GM23338 (cell line): Measurements from ENCODE around the gene XRCC5. TPM values are rescaled to one million over a fixed set of nuclear protein-coding genes. Genes with fewer than 3 reads are reported as not detected.

Source experiments
- ATAC-seq: fragments of 200-7000 bp; cut with Tn5 transposase; 3 replicates; pipeline ENCODE4 v1.9.1; 2020
- DNase-seq: peaks from one replicate; pipeline ENCODE4 v3.0.0-alpha.2; 2015; ENCODE audit warnings: low spot score
- H2AFZ ChIP-seq: fragments of 200-600 bp; sonication (generic); 2 replicates; pipeline ENCODE4 v1.8.0; 2016; ENCODE audit warnings: antibody characterized with exemption, mild to moderate bottlenecking, moderate library complexity
- H3F3A ChIP-seq: fragments of 200-600 bp; sonication (generic); replicated peaks from 2 replicates; pipeline ENCODE4 v1.8.0; 2017; ENCODE audit warnings: antibody characterized with exemption, mixed run types, low read depth
- H3K27ac ChIP-seq: fragments of 200-600 bp; sonication (generic); 2 replicates; pipeline ENCODE4 v1.6.1; 2016; ENCODE audit warnings: low read depth
- H3K27me3 ChIP-seq: fragments of 200-600 bp; sonication (generic); 2 replicates; pipeline ENCODE4 v1.8.0; 2016; ENCODE audit warnings: mild to moderate bottlenecking, mixed run types, moderate library complexity; ENCODE audit not compliant: insufficient read depth
- H3K36me3 ChIP-seq: fragments of 200-600 bp; sonication (generic); 2 replicates; pipeline ENCODE4 v1.8.0; 2016; ENCODE audit warnings: mild to moderate bottlenecking; ENCODE audit not compliant: insufficient read depth
- H3K4me1 ChIP-seq: fragments of 200-600 bp; sonication (generic); 2 replicates; pipeline ENCODE4 v1.8.0; 2016; ENCODE audit warnings: mild to moderate bottlenecking, moderate library complexity; ENCODE audit not compliant: insufficient read depth
- H3K4me2 ChIP-seq: fragments of 200-600 bp; sonication (generic); 2 replicates; pipeline ENCODE4 v1.7.1; 2017; ENCODE audit warnings: mixed run types
- H3K4me3 ChIP-seq: fragments of 200-600 bp; sonication (generic); 2 replicates; pipeline ENCODE4 v1.6.1; 2016; ENCODE audit warnings: mixed run types
- H3K79me2 ChIP-seq: fragments of 200-600 bp; sonication (generic); replicated peaks from 2 replicates; pipeline ENCODE4 v1.8.0; 2017; ENCODE audit warnings: mild to moderate bottlenecking; ENCODE audit not compliant: insufficient read depth
- H3K9me2 ChIP-seq: fragments of 200-600 bp; sonication (generic); 2 replicates; pipeline ENCODE4 v1.8.0; 2017; ENCODE audit not compliant: insufficient read depth
- H4K20me1 ChIP-seq: fragments of 200-600 bp; sonication (generic); replicated peaks from 2 replicates; pipeline ENCODE4 v1.8.0; 2017; ENCODE audit warnings: mild to moderate bottlenecking; ENCODE audit not compliant: insufficient read depth
- H3K27ac Mint-ChIP-seq: 2 replicates; pipeline ENCODE4 v1.8.0; 2020; ENCODE audit warnings: inconsistent platforms, mild to moderate bottlenecking, moderate library complexity, mixed read lengths
- H3K27me3 Mint-ChIP-seq: 3 replicates; pipeline ENCODE4 v1.8.0; 2022; ENCODE audit warnings: low read depth, mild to moderate bottlenecking, moderate library complexity, mixed read lengths, inconsistent platforms; ENCODE audit not compliant: insufficient read depth, poor library complexity
- H3K36me3 Mint-ChIP-seq: 3 replicates; pipeline ENCODE4 v1.8.0; 2021; ENCODE audit warnings: low read depth, mild to moderate bottlenecking, inconsistent platforms, moderate library complexity, mixed read lengths
- H3K4me1 Mint-ChIP-seq: 3 replicates; pipeline ENCODE4 v1.8.0; 2020; ENCODE audit warnings: mild to moderate bottlenecking, inconsistent platforms, mixed read lengths
- H3K4me3 Mint-ChIP-seq: 3 replicates; pipeline ENCODE4 v1.8.0; 2021; ENCODE audit warnings: moderate library complexity, mild to moderate bottlenecking, inconsistent platforms, mixed read lengths
- H3K9me3 Mint-ChIP-seq: 3 replicates; pipeline ENCODE4 v1.8.0; 2020; ENCODE audit warnings: moderate library complexity, mild to moderate bottlenecking, inconsistent platforms, mixed read lengths
- CREB1 ChIP-seq: fragments of 250-450 bp; sonication (Bioruptor Pico); IDR thresholded peaks from 2 replicates; pipeline ENCODE4 v1.5.0; 2020; ENCODE audit warnings: low read depth, mild to moderate bottlenecking, moderate library complexity
- ETS1 ChIP-seq: IDR thresholded peaks from 2 replicates; pipeline ENCODE4 v1.6.1; 2016; ENCODE audit warnings: antibody characterized with exemption
- EZH2 ChIP-seq: fragments of 200-600 bp; sonication (generic); IDR thresholded peaks from one replicate; pipeline ENCODE4 v1.8.0; 2017; ENCODE audit warnings: antibody characterized with exemption, mild to moderate bottlenecking, low read depth; ENCODE audit not compliant: unreplicated experiment
- EZH2phosphoT487 ChIP-seq: fragments of 200-600 bp; sonication (generic); IDR thresholded peaks from one replicate; pipeline ENCODE4 v1.8.1; 2018; ENCODE audit warnings: antibody characterized with exemption; ENCODE audit not compliant: unreplicated experiment
- JUNB ChIP-seq: IDR thresholded peaks from one replicate; pipeline ENCODE4 v1.6.1; 2016; ENCODE audit warnings: antibody characterized with exemption; ENCODE audit not compliant: unreplicated experiment
- NANOG ChIP-seq: IDR thresholded peaks from 2 replicates; pipeline ENCODE4 v1.6.1; 2016; ENCODE audit warnings: antibody characterized with exemption, borderline replicate concordance
- POLR2AphosphoS5 ChIP-seq: IDR thresholded peaks from 2 replicates; pipeline ENCODE4 v1.6.1; 2016; ENCODE audit warnings: antibody characterized with exemption, low read depth
- REST ChIP-seq: IDR thresholded peaks from one replicate; pipeline ENCODE4 v1.6.1; 2018; ENCODE audit warnings: antibody characterized with exemption; ENCODE audit not compliant: unreplicated experiment
- STAT1 ChIP-seq: IDR thresholded peaks from one replicate; pipeline ENCODE4 v1.6.1; 2016; ENCODE audit warnings: antibody characterized with exemption; ENCODE audit not compliant: unreplicated experiment
- ZNF114 ChIP-seq: fragments of 250-450 bp; sonication (Bioruptor Pico); IDR thresholded peaks from 2 replicates; pipeline ENCODE4 v1.5.0; 2020; ENCODE audit warnings: mild to moderate bottlenecking, moderate library complexity
- ZNF331 ChIP-seq: fragments of 250-450 bp; sonication (Bioruptor Pico); IDR thresholded peaks from 2 replicates; pipeline ENCODE4 v1.5.0; 2020; ENCODE audit warnings: low read depth, mild to moderate bottlenecking, moderate library complexity
- ZNF462 ChIP-seq: fragments of 250-450 bp; sonication (Bioruptor Pico); IDR thresholded peaks from 2 replicates; pipeline ENCODE4 v1.5.0; 2020; ENCODE audit warnings: mild to moderate bottlenecking, moderate library complexity
- polyA plus RNA-seq: library from polyadenylated mRNA; unstranded; fragments of >200 nt; fragmentation: Nextera tagmentation; extraction: Ambion mirVana; gene quantifications from 2 replicates; pipeline ENCODE4 v1.2.1, GENCODE V29; 2016
- total RNA-seq: library from RNA; depleted of rRNA; stranded (reverse); fragments of >200 nt; shearing (Covaris generic); gene quantifications from 2 replicates; pipeline ENCODE4 v1.2.3, GENCODE V29; 2014
- TF ChIP-seq, protein P1 (sequence below), 2 experiments: fragments of 200-600 bp in 1 of 2; sonication (generic) in 1 of 2; conservative IDR thresholded peaks; 2 replicates each; pipeline versions ENCODE4 v1.5.1 to v1.6.1; 2016 to 2017; ENCODE audit warnings: antibody characterized with exemption in 2 of 2, low read depth in 2 of 2, mild to moderate bottlenecking in 2 of 2, moderate library complexity in 1 of 2

The XRCC5 gene
- total and polyA plus RNA-seq, 2 experiments from 2014 or later: 499 to 524 TPM

DNA sequence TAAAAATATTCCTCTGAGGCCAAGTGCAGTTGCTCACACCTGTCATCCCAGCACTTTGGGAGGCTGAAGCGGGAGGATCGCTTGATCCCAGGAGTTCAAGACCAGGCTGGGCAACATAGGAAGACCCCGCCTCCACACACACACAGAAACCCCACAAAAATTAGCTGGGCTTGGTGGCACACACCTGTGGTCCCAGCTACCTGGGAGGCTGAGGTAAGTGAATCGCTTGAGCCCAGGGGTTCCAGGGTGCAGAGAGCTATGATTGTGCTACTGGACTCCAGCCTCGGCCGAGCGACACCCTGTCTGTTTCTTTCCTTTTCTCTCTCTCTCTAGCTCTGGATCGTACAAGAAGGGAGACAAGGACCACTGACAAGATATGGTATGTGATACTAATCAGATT is 1.8 kb upstream of the XRCC5 start:
- DNase-seq: no peak
- Histone ChIP-seq H3K4me3 (peak overlapping the region; percentile 15; the same call in 1 of the 2 replicates), H3K79me2 (peaks cover 31% of the 10 kb centered on the region), H3K4me1 (peaks cover 18% of the 10 kb centered on the region; the same call in 1 of the 2 replicates), H3K4me2 (peak overlapping the region; percentile 72), H4K20me1 (no peaks in the 10 kb centered on the region; the same call in 1 of the 2 replicates), H3K27me3 (no peaks in the 10 kb centered on the region), H3K27ac (peak overlapping the region; percentile 89; the same call in 1 of the 2 replicates), H2AFZ (peak overlapping the region; percentile 88), H3K36me3 (peaks cover 18% of the 10 kb centered on the region), H3K9me2 (0 out of 2 replicates have a peak, but pooled peaks cover 4% of the 10 kb centered on the region), H3F3A (peaks cover 19% of the 10 kb centered on the region)
- Mint-ChIP-seq H3K4me1 (peaks cover 34% of the 10 kb centered on the region), H3K36me3 (peaks cover 31% of the 10 kb centered on the region), H3K9me3 (no peaks in the 10 kb centered on the region), H3K27ac (peak overlapping the region; percentile 89; the same call in 1 of the 2 replicates), H3K27me3 (peaks cover 9% of the 10 kb centered on the region), H3K4me3 (peak overlapping the region; percentile 60)
- no peak for ATAC-seq
- TF ChIP-seq, protein P1, sequence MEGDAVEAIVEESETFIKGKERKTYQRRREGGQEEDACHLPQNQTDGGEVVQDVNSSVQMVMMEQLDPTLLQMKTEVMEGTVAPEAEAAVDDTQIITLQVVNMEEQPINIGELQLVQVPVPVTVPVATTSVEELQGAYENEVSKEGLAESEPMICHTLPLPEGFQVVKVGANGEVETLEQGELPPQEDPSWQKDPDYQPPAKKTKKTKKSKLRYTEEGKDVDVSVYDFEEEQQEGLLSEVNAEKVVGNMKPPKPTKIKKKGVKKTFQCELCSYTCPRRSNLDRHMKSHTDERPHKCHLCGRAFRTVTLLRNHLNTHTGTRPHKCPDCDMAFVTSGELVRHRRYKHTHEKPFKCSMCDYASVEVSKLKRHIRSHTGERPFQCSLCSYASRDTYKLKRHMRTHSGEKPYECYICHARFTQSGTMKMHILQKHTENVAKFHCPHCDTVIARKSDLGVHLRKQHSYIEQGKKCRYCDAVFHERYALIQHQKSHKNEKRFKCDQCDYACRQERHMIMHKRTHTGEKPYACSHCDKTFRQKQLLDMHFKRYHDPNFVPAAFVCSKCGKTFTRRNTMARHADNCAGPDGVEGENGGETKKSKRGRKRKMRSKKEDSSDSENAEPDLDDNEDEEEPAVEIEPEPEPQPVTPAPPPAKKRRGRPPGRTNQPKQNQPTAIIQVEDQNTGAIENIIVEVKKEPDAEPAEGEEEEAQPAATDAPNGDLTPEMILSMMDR (conservative IDR thresholded peaks at IDR 0.05; ENCODE audit: low read depth in 2 of 2): no peak
- TF ChIP-seq REST: no peak
- TF ChIP-seq ZNF462 (CRISPR knock-in tag): no peak
- no peak for TF ChIP-seq POLR2AphosphoS5
- TF ChIP-seq ZNF331: no peak
- no peak for TF ChIP-seq CREB1 (CRISPR knock-in tag)
- no peak for TF ChIP-seq EZH2phosphoT487
- TF ChIP-seq STAT1: no peak
- no peak for TF ChIP-seq JUNB
- no peak for TF ChIP-seq ZNF114 (CRISPR knock-in tag)
- TF ChIP-seq EZH2: no peak
- TF ChIP-seq NANOG: no peak
- no peak for TF ChIP-seq ETS1
